Measurements from ENCODE around the gene ADCY2.

- TF ChIP-seq POLR2A (IDR thresholded peaks at IDR 0.05) (no peak), CTCF (IDR thresholded peaks at IDR 0.05) (no peak), POLR2AphosphoS5 (IDR thresholded peaks at IDR 0.05) (no peak)
Observed at GRCh38 chr5:7415123-7415522, 19.2 kb downstream of the ADCY2 start.

All from prostate gland (tissue), 2 donors.